Thoracic aorta (tissue), 2 donors: ENCODE results near the gene TOP2B. TPM values are rescaled to one million over a fixed set of nuclear protein-coding genes. Genes with fewer than 3 reads are reported as not detected.

Experiments
- ATAC-seq: fragments of 150-250 bp; one replicate; pipeline ENCODE4 v1.8.0; 2017; ENCODE audit warnings: low read depth; ENCODE audit not compliant: insufficient number of reproducible peaks, low FRiP score
- DNase-seq: peaks from one replicate; pipeline ENCODE4 v3.0.0-alpha.2; 2020; ENCODE audit warnings: low spot score
- H3K27ac ChIP-seq, 2 donors: fragments of 200-600 bp; sonication (generic); 1 replicate in 1 of 2; 2 replicates in 1 of 2; pipeline ENCODE4 v1.5.1; 2016; ENCODE audit warnings: mild to moderate bottlenecking in 2 of 2, moderate library complexity in 2 of 2
- H3K27me3 ChIP-seq: fragments of 200-600 bp; sonication (generic); replicated peaks from 2 replicates; pipeline ENCODE4 v1.6.0; 2016; ENCODE audit warnings: mild to moderate bottlenecking; ENCODE audit not compliant: insufficient read depth
- H3K36me3 ChIP-seq: fragments of 200-600 bp; sonication (generic); one replicate; pipeline ENCODE4 v1.5.1; 2016
- H3K4me1 ChIP-seq, 2 donors: fragments of 200-600 bp; sonication (generic); 1 replicate in 1 of 2; 2 replicates in 1 of 2; pipeline versions ENCODE4 v1.5.1 to v1.6.0; 2016; ENCODE audit warnings: low read depth in 2 of 2, mild to moderate bottlenecking in 1 of 2; ENCODE audit not compliant: control insufficient read depth in 1 of 2
- H3K4me3 ChIP-seq: fragments of 200-600 bp; sonication (generic); 2 replicates; pipeline ENCODE4 v1.5.1; 2016; ENCODE audit warnings: mild to moderate bottlenecking
- H3K9me3 ChIP-seq: fragments of 200-600 bp; sonication (generic); 2 replicates; pipeline ENCODE4 v1.5.1; 2016
- total RNA-seq, 2 donors: library from RNA; depleted of rRNA; stranded (reverse); fragments of >200 nt; gene quantifications; one replicate each; pipeline versions ENCODE4 v1.1.0 to v1.2.3, GENCODE V29; 2016
- TF ChIP-seq, protein P1 (sequence below): fragments of 200-600 bp; sonication (generic); IDR thresholded peaks from one replicate; pipeline ENCODE4 v1.5.1; 2019; ENCODE audit warnings: antibody characterized with exemption

The TOP2B gene
- total RNA-seq, 2 donors from 2014 or later, result 78.9 to 92.0 TPM

DNA sequence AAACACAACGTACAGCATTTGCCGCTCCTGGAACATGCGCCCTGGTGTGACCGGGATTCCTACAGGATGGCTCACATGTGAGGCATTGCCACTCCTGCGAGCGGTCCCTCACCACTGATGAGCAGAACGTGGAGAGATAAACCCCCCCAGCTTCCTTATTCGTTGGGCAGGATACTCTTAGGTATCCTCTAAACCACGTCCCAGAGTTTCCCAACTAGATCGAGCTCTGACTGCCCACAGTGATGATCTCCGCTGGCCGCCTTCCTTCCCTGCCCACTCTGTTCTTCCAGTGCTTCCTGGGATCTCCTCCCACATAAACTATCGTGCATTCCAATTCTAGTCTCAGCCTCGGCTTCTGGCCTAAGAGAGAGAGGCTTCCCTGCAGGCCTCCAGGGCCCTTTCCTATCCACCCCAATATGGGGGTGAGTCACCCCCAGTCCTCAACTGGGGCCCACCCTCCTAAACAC, 91.8 kb downstream of the TOP2B start:
- H3K9me3 ChIP-seq, result no peaks in the 10 kb centered on the region
- H3K4me1 ChIP-seq, result peaks cover 4 to 12% of the 10 kb centered on the region in 2 donors
- TF ChIP-seq, protein P1, sequence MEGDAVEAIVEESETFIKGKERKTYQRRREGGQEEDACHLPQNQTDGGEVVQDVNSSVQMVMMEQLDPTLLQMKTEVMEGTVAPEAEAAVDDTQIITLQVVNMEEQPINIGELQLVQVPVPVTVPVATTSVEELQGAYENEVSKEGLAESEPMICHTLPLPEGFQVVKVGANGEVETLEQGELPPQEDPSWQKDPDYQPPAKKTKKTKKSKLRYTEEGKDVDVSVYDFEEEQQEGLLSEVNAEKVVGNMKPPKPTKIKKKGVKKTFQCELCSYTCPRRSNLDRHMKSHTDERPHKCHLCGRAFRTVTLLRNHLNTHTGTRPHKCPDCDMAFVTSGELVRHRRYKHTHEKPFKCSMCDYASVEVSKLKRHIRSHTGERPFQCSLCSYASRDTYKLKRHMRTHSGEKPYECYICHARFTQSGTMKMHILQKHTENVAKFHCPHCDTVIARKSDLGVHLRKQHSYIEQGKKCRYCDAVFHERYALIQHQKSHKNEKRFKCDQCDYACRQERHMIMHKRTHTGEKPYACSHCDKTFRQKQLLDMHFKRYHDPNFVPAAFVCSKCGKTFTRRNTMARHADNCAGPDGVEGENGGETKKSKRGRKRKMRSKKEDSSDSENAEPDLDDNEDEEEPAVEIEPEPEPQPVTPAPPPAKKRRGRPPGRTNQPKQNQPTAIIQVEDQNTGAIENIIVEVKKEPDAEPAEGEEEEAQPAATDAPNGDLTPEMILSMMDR, result no peak
- no peak overlapping the region for H3K4me3 ChIP-seq
- H3K27me3 ChIP-seq, result no peaks in the 10 kb centered on the region
- no peak for ATAC-seq
- H3K36me3 ChIP-seq, result no peaks in the 10 kb centered on the region
- DNase-seq, result no peak
- H3K27ac ChIP-seq, result peak overlapping the region in 1 of 2 donors; percentile 6

DNA sequence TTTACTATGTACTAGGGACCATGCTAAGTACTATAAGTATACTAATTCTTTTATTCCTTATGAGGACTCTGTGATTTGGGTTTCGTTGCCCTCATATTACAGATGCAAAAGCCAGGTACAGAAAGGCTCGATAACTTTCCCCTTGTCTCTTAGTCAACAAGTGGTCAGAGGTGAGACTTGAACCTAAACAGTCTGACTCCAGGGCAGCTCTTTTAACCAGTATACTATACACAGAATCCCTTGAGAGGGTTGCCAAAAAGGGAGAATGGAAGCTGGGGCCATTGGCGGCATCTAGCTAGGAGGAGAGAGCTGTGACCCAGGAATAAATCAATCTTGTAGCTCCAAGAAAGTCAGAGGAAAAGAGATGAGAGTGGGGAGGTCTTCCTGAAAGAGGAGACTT, 92.4 kb downstream of the TOP2B start:
- H3K36me3 ChIP-seq, result no peaks in the 10 kb centered on the region
- TF ChIP-seq, protein P1, result no peak
- DNase-seq, result no peak
- H3K9me3 ChIP-seq, result no peaks in the 10 kb centered on the region
- ATAC-seq, result no peak
- no peak overlapping the region for H3K4me3 ChIP-seq
- no peaks in the 10 kb centered on the region for H3K27me3 ChIP-seq
- H3K4me1 ChIP-seq, result peaks cover 4 to 12% of the 10 kb centered on the region in 2 donors
- no peak overlapping the region for H3K27ac ChIP-seq

DNA sequence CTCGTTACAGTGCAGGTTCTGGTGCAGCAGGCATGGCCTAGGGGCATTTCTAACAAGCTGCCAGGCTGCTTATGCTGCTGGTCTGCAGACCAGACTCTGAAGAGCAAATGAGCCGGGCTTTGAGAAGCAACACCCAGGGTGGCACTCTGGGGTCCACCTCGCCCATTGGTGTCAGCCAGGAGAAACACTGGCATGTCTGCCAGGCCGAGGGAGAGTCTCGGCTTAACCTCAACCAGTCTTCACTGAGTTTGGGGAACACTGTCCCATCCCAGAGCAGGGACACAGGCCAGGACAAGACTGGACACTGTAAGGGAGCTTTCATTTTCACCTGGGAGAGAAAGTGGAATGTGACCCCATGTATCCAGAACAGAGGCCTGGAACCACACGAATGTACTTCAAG, 93.4 kb downstream of the TOP2B start:
- H3K4me3 ChIP-seq, result no peak overlapping the region
- H3K27me3 ChIP-seq, result no peaks in the 10 kb centered on the region
- H3K27ac ChIP-seq, result no peak overlapping the region
- no peaks in the 10 kb centered on the region for H3K36me3 ChIP-seq
- ATAC-seq (no peak), DNase-seq (no peak)
- H3K9me3 ChIP-seq, result no peaks in the 10 kb centered on the region
- TF ChIP-seq, protein P1, result no peak
- peaks cover 4 to 12% of the 10 kb centered on the region in 2 donors for H3K4me1 ChIP-seq

DNA sequence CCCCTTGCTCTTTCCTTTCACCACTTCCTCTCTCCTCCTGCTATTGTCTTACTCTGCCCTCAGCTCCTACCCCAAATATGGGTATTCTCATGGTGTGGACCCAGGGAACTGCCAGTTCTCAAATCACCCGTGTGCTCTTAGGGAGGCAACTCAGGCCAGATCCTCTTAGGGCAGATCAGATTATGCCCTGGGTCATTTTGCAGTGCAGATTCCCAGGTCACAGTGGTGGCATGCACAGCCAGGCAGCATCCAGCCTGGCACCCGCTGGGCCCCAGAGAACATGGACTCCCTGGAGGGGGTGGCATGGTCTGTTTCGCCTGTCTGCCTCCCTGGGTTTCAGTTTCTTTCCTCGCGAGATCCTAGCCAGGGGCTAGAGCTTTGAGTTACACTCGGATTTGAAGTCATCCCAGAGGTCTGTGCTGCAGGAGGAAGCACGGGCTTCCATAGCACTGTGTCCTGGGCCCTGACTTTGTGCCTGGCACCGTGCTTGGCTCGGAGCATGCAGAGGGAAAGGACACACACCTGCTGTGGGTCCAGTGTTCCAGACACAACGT, 96.1 kb downstream of the TOP2B start:
- H3K9me3 ChIP-seq, result no peaks in the 10 kb centered on the region
- no peak overlapping the region for H3K4me3 ChIP-seq
- no peak for DNase-seq
- H3K4me1 ChIP-seq, result peaks cover 4 to 9% of the 10 kb centered on the region in 2 donors
- H3K27me3 ChIP-seq, result no peaks in the 10 kb centered on the region
- ATAC-seq, result no peak
- TF ChIP-seq, protein P1, result no peak
- no peak overlapping the region for H3K27ac ChIP-seq
- no peaks in the 10 kb centered on the region for H3K36me3 ChIP-seq

DNA sequence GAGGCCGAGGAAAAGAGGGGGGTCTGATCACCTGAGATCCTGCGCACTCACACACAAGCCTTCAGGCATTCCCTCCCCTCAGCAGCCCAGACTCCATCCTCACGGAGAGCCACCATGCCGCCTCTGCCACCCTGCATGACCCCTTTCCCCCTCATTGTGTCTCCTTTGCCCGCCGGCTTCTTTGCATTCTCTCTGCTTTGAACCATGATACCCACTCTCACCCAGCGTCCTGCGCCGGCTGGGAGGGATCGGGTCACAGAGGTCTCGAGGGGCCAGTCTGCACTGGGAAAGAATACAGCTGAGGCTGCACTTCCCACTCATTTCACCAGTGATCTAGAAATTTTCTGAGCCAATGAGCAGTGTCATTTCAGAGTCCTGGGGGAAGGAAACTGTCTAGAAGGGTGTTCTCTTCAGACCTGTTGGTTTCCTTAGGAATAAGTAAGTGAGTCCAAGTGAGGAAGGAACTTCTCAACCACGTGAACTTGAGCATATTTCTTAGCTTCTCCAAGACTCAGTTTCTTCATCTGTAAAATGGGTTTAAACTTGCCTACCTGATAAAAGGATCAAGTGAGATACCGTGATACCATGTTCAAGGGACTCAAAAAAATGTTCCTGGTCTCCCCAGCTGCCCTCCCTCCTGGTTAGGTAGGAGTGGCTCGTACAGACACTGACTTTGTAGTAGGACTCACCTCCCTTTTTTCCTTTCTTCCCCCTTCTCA, 96.7 kb downstream of the TOP2B start:
- no peaks in the 10 kb centered on the region for H3K27me3 ChIP-seq
- H3K36me3 ChIP-seq, result no peaks in the 10 kb centered on the region
- DNase-seq (no peak), ATAC-seq (no peak)
- H3K9me3 ChIP-seq, result no peaks in the 10 kb centered on the region
- peaks cover 0 to 2% of the 10 kb centered on the region in 2 donors for H3K4me1 ChIP-seq
- H3K4me3 ChIP-seq, result no peak overlapping the region
- H3K27ac ChIP-seq, result no peak overlapping the region
- TF ChIP-seq, protein P1, result no peak
